Measurements from ENCODE around the gene SPPL3.
A peak's percentile ranks its signal among the peaks of the same experiment; 100 is the strongest.
"Not testable (repeated sequence)": the region's sequence is repeated elsewhere in the genome, so short reads cannot be mapped to it uniquely, and the experiment has no call there.

The SPPL3 gene

GRCh38 chr12:120739821-120740613 is 164.1 kb downstream of the SPPL3 start:
- no peak for DNase-seq

GRCh38 chr12:120739031-120739762 is 165.0 kb downstream of the SPPL3 start:
- no peak for DNase-seq

- DNase-seq = no peak
Observed at GRCh38 chr12:120738252-120739030, 165.7 kb downstream of the SPPL3 start.

- peak; percentile 71 for DNase-seq
Observed at GRCh38 chr12:120737557-120738251, 166.5 kb downstream of the SPPL3 start.

GRCh38 chr12:120736404-120737331 is 167.5 kb downstream of the SPPL3 start:
- no peak for DNase-seq

- DNase-seq = no peak
Observed at GRCh38 chr12:120735181-120735580, 169.0 kb downstream of the SPPL3 start.

- no peak for DNase-seq
Observed at GRCh38 chr12:120734210-120734609, 169.9 kb downstream of the SPPL3 start.

- DNase-seq = no peak
Observed at GRCh38 chr12:120733574-120733973, 170.6 kb downstream of the SPPL3 start.

- DNase-seq = not testable (repeated sequence)
Observed at GRCh38 chr12:120732198-120732597, 172.0 kb downstream of the SPPL3 start.

GRCh38 chr12:120726961-120727360 is 177.2 kb downstream of the SPPL3 start:
- no peak for DNase-seq

GRCh38 chr12:120726510-120726793 is 177.7 kb downstream of the SPPL3 start:
- DNase-seq = no peak

- peak; percentile 97 for DNase-seq
Observed at GRCh38 chr12:120725659-120726509, 178.3 kb downstream of the SPPL3 start, which contains the start of gene ACADS. ACADS (plus strand) TSS chr12:120725826; CDS start chr12:120725886, 60 bp downstream.

- no peak for DNase-seq
Observed at GRCh38 chr12:120725151-120725658, 179.0 kb downstream of the SPPL3 start.

GRCh38 chr12:120724720-120725119 is 179.4 kb downstream of the SPPL3 start:
- no peak for DNase-seq

GRCh38 chr12:120722784-120723183 is 181.4 kb downstream of the SPPL3 start:
- DNase-seq = no peak

- no peak for DNase-seq
Observed at GRCh38 chr12:120721866-120722265, 182.3 kb downstream of the SPPL3 start.

GRCh38 chr12:120720987-120721801 is 183.0 kb downstream of the SPPL3 start:
- DNase-seq = no peak

- no peak for DNase-seq
Observed at GRCh38 chr12:120720234-120720986, 183.7 kb downstream of the SPPL3 start.
